Epithelial cell of proximal tubule (primary cell): Measurements from ENCODE around the gene CRIP2. TPM values are rescaled to one million over a fixed set of nuclear protein-coding genes. Genes with fewer than 3 reads are reported as not detected.

Experiments used
- DNase-seq: peaks from one replicate; pipeline ENCODE4 v3.0.0-alpha.2; 2011; ENCODE audit warnings: low read depth
- H3K4me3 ChIP-seq: 2 replicates; pipeline ENCODE4 v1.5.1; 2011; ENCODE audit warnings: low read depth, mild to moderate bottlenecking, low read length
- CTCF ChIP-seq: conservative IDR thresholded peaks from 2 replicates; pipeline ENCODE4 v1.5.1; 2012; ENCODE audit warnings: low read depth, mild to moderate bottlenecking, low read length
- total RNA-seq: library from RNA; depleted of rRNA; stranded (reverse); fragments of >200 nt; gene quantifications from 2 replicates; pipeline ENCODE4 v1.2.3, GENCODE V29; 2015

The CRIP2 gene
- total RNA-seq, 1 donor from 2014 or later: 121 TPM

DNA sequence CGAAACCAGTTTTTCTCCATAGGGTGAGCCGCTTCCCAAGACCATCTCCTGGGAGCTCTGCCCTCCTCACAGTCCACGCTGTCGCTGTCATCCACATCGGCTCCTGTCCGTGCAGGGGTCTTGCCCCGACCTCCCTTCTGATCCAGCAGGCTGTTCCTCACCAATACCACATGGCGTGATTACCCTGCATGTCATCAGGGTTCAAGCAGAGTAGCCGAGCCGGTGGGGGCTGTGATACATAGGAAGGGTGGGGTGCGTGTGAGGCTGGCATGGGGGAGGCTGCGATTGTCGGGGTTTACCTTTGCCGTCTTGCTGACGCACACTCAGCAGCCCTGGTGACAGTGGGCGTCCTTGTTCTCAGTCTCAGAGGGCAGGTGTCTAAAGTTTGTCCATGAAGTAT is 33.4 kb downstream of the CRIP2 start:
- no peak for TF ChIP-seq CTCF
- DNase-seq: no peak
- H3K4me3 ChIP-seq: no peak overlapping the region

DNA sequence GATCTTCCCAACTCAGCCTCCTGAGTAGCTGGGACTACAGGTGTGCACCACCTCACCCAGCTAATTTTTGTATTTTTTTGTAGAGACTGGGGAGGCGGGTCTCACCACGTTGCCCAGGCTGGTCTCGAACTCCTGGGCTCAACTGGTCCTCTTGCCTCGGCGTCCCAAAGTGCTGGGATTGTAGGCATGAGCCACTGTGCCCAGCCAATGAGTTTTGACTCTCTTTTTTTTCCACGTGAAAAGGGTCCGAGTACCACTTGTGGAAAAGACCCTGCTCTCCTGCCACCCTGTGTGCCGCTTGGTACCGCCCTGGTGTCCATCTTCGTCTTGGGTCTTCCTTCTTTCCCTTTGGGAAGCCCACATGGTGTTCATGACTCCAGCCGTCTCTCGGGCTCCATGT is 34.0 kb downstream of the CRIP2 start:
- no peak for DNase-seq
- no peak overlapping the region for H3K4me3 ChIP-seq
- no peak for TF ChIP-seq CTCF

DNA sequence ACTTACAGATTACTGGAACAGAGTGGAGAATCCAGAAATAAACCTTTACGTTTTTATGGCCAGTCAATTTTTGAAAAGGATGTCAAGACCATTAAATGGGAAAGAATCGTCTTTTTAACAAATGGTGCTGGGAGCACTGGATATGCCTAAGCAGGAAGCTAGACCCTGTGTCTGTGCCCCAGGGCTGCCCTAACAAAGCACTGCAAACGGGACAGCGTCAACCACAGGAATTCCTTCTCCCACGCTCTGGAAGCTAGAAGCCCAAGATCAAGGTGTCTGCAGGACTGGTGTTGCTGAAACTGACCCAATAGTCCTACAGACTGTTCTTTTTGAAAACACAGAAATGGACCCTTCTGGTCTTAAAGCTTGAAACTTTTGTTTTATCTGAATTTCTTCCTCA is 42.5 kb downstream of the CRIP2 start:
- no peak for DNase-seq
- no peak overlapping the region for H3K4me3 ChIP-seq
- TF ChIP-seq CTCF: no peak

DNA sequence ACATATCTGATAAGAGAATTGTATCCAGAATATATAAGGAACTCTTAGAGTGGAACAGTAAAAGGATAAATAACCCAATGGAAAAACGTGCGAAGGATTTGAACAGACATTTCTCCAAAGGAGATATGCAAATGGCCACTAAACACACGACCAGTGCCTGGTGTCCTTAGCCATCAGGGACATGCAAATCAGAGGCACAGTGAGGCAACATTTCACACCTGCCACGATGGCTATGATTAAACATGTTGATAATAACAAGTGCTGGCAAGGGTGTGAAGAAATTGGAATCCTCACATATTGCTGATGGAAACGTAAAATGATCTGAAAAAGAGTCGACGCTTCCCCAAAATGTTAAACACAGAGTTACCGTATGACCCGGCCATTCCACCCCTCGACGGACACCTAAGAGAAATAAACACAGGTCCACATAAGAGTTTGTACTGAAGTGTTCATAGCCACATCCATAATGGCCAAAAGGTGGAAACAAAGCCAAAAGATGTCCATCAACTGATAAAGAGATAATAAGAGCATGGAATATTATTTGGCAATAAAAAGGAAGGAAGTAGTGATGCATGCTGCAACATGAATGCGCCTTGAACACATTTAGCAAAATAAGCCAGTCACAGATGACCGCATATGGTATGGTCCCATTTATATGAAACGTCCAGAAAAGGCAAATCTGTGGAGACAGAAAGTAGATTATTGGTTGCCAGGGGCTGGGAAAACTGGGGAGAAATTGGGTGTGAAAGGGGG is 45.5 kb downstream of the CRIP2 start:
- TF ChIP-seq CTCF: no peak
- no peak for DNase-seq
- no peak overlapping the region for H3K4me3 ChIP-seq

DNA sequence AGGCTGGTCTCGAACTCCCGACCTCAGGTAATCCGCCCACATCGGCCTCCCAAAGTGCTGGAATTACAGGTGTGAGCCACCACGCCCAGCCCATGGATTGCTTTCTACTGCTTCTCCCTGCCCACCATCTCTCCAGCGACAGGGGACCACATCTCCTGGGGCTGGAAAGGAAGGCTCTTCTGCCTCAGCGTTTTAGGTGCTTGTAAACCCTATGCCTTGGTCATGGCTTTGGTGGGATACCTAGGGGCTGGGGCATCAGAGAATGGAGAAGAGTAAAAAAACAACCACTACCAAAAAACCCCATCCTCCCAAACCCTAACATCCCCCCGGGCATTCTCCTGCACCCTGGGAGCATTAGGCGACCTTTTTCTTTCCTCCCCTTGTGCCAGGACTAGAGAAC is 50.7 kb downstream of the CRIP2 start:
- no peak overlapping the region for H3K4me3 ChIP-seq
- no peak for DNase-seq
- no peak for TF ChIP-seq CTCF

GRCh38 chr14:105525861-105526775 is 51.5 kb downstream of the CRIP2 start, which contains the start of gene TMEM121:
Gene TMEM121, plus strand, starts transcription at chr14:105526583. Its CDS starts 2,252 bp downstream, at chr14:105528835.
- no peak for TF ChIP-seq CTCF
- DNase-seq: no peak
- H3K4me3 ChIP-seq: peak within 1 kb of the TSS; percentile 56
